ENCODE measurements around the gene SPATA4. TPM values are rescaled to one million over a fixed set of nuclear protein-coding genes. Genes with fewer than 3 reads are reported as not detected.

SPATA4 gene
- total and polyA plus RNA-seq, 2 of the 4 experiments (the other 2 are of a cell fraction), result under 0.01 to 0.09 TPM

GRCh38 chr4:176238826-176239225 is 43.4 kb upstream of the SPATA4 start:
- H3K4ac ChIP-seq (ENCODE audit: low read depth, low read length), result peak overlapping the region; percentile 4; the same call in 1 of the 2 replicates
- no peak overlapping the region for H3K23ac ChIP-seq (ENCODE audit: low read depth, low read length)
- H4K91ac ChIP-seq (ENCODE audit: insufficient read depth, low read depth, low read length), result no peak overlapping the region
- peaks cover 11% of the 10 kb centered on the region; the same call in 1 of the 2 replicates for H3K4me1 ChIP-seq (ENCODE audit: control insufficient read depth, insufficient read depth, low read length)
- no peak overlapping the region for H2AK9ac ChIP-seq (replicated peaks; ENCODE audit: low read depth, low read length, poor library complexity)
- no peaks in the 10 kb centered on the region for H4K20me1 ChIP-seq (ENCODE audit: insufficient read depth, low read length)
- peak overlapping the region; percentile 1; the same call in 1 of the 3 replicates for H2BK15ac ChIP-seq (ENCODE audit: low read depth, low read length)
- no TSS peak for BruUV-seq (replicated peaks)
- TF ChIP-seq RFX5 (IDR thresholded peaks at IDR 0.05; ENCODE audit: low read depth, low read length), result no peak
- no peak for TF ChIP-seq ELK1 (IDR thresholded peaks at IDR 0.05; ENCODE audit: borderline replicate concordance, low read depth, low read length)
- no peak for TF ChIP-seq FOS (IDR thresholded peaks at IDR 0.05; ENCODE audit: low read depth, low read length)
- TF ChIP-seq NFE2L2 (IDR thresholded peaks at IDR 0.05; ENCODE audit: low read depth, low read length), result no peak
- TF ChIP-seq RAD21 (IDR thresholded peaks at IDR 0.05; ENCODE audit: low read length), result no peak
- no peak for TF ChIP-seq SMC3 (IDR thresholded peaks at IDR 0.05; ENCODE audit: low read depth, low read length)
- TF ChIP-seq POLR2A (IDR thresholded peaks at IDR 0.05; ENCODE audit: low read depth, low read length), result no peak
- no peak for TF ChIP-seq MXI1 (IDR thresholded peaks at IDR 0.05; ENCODE audit: borderline replicate concordance, low read depth, low read length)
- TF ChIP-seq USF2 (IDR thresholded peaks at IDR 0.05; ENCODE audit: low read depth, low read length), result no peak
- TF ChIP-seq BHLHE40 (IDR thresholded peaks at IDR 0.05; ENCODE audit: low read depth, low read length), result no peak
- no peak for TF ChIP-seq CEBPB (IDR thresholded peaks at IDR 0.05; ENCODE audit: low read depth, low read length)
- no peak for TF ChIP-seq CHD1 (IDR thresholded peaks at IDR 0.05; ENCODE audit: low read depth, low read length)
- no peak for TF ChIP-seq MAZ (IDR thresholded peaks at IDR 0.05; ENCODE audit: borderline replicate concordance, low read depth, low read length)
- no peak for TF ChIP-seq CTCF (conservative IDR thresholded peaks at IDR 0.05; ENCODE audit: low read depth, low read length)
- no peak for TF ChIP-seq RCOR1 (IDR thresholded peaks at IDR 0.05; ENCODE audit: insufficient replicate concordance, low read length)
- no peak for TF ChIP-seq MAFK (IDR thresholded peaks at IDR 0.05; ENCODE audit: low read depth, low read length)
- H3K9me1 ChIP-seq (ENCODE audit: insufficient read depth, low read length), result no peaks in the 10 kb centered on the region
- no peaks in the 10 kb centered on the region for H3K79me1 ChIP-seq (ENCODE audit: low read depth in 1 of 2, low read length in 2 of 2)
- no peaks in the 10 kb centered on the region for H3K27me3 ChIP-seq (ENCODE audit: control insufficient read depth, insufficient read depth, low read length)
- intact Hi-C loops (cut with micrococcal nuclease), result loop anchor here (5.0 kb wide), 1 partner anchor 42 kb away; the partner anchor contains the start of gene SPATA4
- H3K27ac ChIP-seq (ENCODE audit: insufficient read depth, low read length), result peak overlapping the region; percentile 50; the same call in 1 of the 2 replicates
- H2BK5ac ChIP-seq (ENCODE audit: low read depth, low read length, poor library complexity, severe bottlenecking), result peak overlapping the region; percentile 58
- H3K14ac ChIP-seq (replicated peaks; ENCODE audit: low read depth, low read length), result peak overlapping the region; percentile 8; the same call in 1 of the 2 replicates
- in situ Hi-C loops (cut with MboI; ENCODE audit: low sequenced_read_pairs), result no loop called here
- WGBS, 2 experiments (ENCODE audit: extremely low coverage in 2 of 2, insufficient read length in 1 of 2), result no CpG with 5 or more reads among the region's 4 CpGs
- H2BK20ac ChIP-seq (ENCODE audit: low read depth, low read length), result peak overlapping the region; percentile 5; the same call in 1 of the 2 replicates
- H3K9me3 ChIP-seq (ENCODE audit: control insufficient read depth, insufficient read depth, low read length), result no peaks in the 10 kb centered on the region
- no peak for ATAC-seq (ENCODE audit: low read depth)
- H2AK5ac ChIP-seq (ENCODE audit: low read depth, low read length), result no peak overlapping the region
- H3K9ac ChIP-seq (ENCODE audit: low read depth, low read length), result no peak overlapping the region
- no peak overlapping the region for H3K4me3 ChIP-seq (ENCODE audit: insufficient read depth, low read depth, low read length)
- peak overlapping the region; percentile 96; the same call in 1 of the 2 replicates for H3K18ac ChIP-seq (ENCODE audit: low read depth, low read length)
- H3K36me3 ChIP-seq (ENCODE audit: control insufficient read depth, insufficient read depth, low read length), result no peaks in the 10 kb centered on the region
- H2BK120ac ChIP-seq (ENCODE audit: low read depth, low read length), result peak overlapping the region; percentile 53; the same call in 1 of the 2 replicates
- no peak overlapping the region for H3K56ac ChIP-seq (ENCODE audit: extremely low read depth, insufficient read depth, low read length)
- peak; percentile 46 for DNase-seq
- dilution Hi-C loops (cut with HindIII; ENCODE audit: low sequenced_read_pairs, unreplicated experiment), result no loop called here
- POLR2A ChIA-PET (ENCODE audit: unreplicated experiment), result interaction anchor here (0.6 kb wide), 1 partner anchor 42 kb away, joined by 6 read pairs; no protein-coding TSS in a partner anchor
- H4K5ac ChIP-seq (ENCODE audit: low read depth, low read length), result peak overlapping the region; percentile 91; the same call in 1 of the 2 replicates
- H4K8ac ChIP-seq (ENCODE audit: low read depth in 2 of 2, low read length in 2 of 2), result peak overlapping the region in 1 of 2 experiments; percentile 13; a peak in 1 of 4 replicates
- H2AFZ ChIP-seq (replicated peaks; ENCODE audit: low read length, poor library complexity), result no peak overlapping the region
- CTCF ChIA-PET, result interaction anchor here (1.0 kb wide), 1 partner anchor 43 kb away, joined by 4 read pairs; the partner anchor contains the start of gene SPATA4
- H3K4me2 ChIP-seq (ENCODE audit: low read depth, low read length), result peak overlapping the region; percentile 56; the same call in 1 of the 2 replicates
